Cortex of kidney (tissue), 1 donor: ENCODE results near the gene DEFB131B.
"Not testable (repeated sequence)": the region's sequence is repeated elsewhere in the genome, so short reads cannot be mapped to it uniquely, and the experiment has no call there.

Experiments
- DNase-seq: peaks from one replicate; lab custom pipeline; 2025; lab: John Stamatoyannopoulos, UW

Gene DEFB131B

DNA sequence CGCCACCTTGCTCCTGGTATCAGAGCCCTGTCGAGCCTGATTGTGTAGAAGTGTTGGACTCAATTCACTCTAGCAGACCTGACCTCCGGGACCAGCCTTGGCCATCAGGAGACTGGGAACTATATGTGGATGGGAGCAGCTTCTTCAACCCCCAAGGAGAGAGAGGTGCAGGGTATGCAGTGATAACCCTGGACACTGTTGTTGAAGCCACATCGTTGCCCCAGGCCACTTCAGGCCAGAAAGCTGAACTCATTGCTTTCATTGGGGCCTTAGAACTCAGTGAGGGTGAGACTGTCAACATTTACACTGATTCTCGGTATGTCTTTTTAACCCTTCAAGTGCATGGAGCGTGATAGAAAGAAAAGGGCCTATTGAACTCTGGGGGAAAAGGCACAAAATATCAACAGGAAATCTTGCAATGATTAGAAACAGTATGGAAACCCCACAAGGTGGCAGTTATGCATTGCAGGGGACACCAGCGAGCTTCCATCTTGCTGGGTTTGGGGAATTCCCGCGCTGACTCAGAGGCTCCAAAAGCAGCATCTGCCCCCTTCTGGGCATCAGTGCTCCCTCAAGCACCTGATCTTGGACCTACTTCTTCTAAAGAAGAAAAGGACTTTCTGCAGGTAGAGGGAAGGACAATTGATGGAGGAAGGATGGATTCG is 33.2 kb downstream of the DEFB131B start:
- not testable (repeated sequence) for DNase-seq

- not testable (repeated sequence) for DNase-seq
Measured at GRCh38 chr11:71911986-71912340, 33.7 kb downstream of the DEFB131B start.

DNA sequence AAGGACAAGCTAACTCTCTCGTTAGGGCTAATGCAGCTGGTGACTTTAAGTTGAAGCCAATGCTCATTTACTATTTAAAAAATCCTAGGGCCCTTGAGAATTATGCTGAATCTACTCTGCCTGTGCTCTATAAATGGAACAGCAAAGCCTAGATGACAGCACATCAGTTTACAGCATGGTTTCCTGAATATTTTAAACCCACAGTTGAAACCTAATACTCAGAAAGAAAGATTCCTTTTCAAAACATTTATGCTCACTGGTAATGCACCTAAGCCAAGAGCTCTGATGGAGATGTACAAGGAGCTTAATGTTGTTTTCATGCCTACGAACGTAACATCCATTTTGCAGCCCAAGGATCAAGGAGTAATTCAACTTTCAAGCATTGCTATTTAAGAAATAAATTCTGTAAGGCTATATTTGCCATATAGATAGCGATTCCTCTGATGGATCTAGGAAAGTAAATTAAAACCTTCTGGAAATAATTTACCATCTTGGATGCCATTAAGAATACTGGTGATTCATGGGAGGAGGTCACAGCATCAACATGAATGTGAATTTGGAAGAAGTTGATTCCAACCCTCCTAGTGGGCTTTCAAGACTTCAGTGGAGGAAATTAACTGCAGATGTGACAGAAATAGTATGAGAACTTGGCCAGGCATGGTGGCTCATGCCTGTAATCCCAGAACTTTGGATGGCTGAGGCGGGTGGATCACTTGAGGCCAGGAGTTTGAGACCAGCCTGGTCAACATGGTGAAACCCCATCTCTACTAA is 35.7 kb downstream of the DEFB131B start:
- DNase-seq: no peak

DNA sequence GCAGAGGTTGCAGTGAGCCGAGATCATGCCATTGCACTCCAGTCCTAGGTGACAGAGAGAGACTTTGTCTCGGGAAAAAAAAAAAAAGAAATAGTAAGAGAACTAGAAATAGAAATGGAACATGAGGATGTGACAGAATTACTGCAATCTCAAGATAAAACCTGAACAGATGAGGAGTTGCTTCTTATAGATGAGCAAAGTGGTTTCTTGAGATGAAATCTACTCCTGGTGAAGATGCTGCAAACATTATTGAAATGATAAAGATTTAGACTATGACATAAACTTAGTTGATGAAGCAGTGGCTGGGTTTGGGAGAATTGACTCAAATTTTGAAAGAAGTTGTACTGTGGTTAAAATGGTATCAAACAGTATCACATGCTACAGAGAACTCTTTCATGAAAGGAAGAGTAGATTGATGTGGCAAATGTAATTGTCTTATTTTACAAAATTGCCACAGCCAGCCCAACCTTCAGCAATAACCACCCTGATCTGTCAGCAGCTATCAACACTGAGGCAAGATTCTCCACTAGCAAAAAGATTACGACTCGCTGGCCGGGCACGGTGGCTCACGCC is 36.5 kb downstream of the DEFB131B start:
- DNase-seq: no peak

GRCh38 chr11:71917646-71918140 is 39.4 kb downstream of the DEFB131B start:
- no peak for DNase-seq

DNA sequence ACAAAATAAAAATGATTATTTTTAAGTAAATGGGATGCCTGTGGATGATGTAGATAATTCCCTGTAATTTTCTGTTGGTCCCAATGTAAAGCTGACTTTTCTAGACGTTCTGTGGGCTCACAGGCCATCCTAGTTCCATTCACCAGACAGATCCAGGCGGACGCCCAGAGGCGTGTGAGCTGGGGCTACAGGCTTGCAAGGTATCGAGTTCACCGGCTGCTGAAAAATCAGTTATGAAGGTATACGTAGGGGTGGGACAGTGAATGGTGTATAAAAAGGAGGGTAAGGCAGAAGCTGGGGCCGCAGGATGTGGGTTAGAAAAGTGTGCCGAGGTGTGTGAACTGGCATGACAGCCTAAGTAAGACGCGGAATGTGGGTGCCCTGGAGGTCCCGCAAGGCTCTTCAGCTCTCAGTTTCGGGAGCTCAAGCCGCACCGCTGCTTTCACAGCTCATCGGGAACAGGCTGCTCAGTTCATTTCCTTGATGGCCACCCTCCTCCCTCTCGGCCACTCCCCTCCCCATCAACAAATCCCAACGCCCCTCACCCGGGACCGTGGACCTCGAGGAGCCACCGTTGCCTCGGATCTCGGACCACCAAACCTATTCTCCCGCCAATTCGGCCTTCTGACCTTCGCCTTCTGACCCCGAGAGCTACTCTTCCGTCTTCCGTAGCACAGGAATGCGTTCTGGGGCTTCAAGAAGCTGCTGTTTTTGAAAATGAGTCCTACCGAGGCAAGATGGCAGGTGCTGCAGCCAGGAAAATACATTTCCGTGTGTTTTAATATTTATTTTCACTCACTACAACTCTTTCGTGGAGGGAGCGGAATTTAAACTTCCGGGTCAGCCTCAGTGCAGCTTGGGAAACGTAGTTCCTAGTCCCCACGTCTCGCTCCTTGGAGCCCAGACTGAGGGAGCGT is 49.8 kb downstream of the DEFB131B start, which contains the start of gene XNDC1N:
XNDC1N (minus strand) TSS at position 775 of the 917 bp plus-strand sequence. CDS start 5,241 bp downstream, outside the sequence.
- DNase-seq: no peak

DNA sequence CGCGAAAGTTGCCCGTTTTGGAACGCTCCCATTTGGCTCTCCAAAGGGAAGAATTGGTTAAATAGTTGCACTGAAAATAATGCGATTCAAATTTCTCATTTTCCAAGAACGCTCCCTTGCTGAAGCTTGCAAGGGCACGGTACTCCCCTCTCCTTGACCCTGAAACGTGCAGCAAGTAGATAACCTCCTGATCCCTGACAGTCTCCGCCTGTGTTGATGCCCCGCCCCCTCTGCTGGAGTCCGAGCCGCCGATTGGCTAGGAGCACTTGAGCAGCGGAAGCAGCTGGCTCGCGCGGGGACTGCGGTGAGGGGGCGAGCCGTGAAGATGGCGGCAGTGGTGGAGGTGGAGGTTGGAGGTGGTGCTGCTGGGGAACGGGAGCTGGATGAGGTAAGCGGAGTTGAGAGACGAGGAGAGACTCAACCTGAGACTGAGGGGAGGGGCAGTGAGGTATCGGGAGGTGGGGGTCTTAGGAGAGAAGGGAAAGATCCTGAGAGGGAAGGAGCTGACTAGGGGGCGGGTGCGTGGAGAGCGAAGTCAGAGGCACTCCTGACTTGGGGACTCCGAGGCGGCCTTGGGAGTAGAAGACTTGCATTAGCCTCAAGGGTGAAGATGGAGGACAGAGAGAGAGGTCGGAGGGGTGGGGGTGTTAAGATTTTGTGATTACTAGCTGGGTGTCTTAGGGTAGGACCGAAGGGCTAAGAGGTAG is 50.6 kb downstream of the DEFB131B start, which contains the start of gene RNF121:
RNF121 (plus strand) TSS at position 310 of the 707 bp plus-strand sequence; CDS start at position 326, 16 bp downstream.
- no peak for DNase-seq

DNA sequence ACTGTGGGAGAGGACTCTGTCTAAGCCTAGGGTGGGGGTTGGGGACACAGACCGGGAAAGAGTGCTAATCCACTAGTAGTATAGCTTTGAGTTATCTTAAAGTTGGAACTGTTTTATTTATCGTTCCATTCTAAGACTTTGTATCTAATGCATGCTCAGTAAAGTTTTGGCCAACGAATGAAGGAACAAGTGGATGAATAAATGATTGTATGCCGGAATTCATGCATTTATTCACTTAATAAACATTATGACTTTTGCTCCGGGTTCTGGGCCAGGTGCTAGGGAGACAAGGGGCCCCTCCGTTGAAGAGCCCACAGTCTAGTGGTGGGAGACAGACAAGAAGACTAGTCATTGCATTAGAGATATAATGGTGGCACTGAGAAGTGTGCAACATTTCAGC is 51.2 kb downstream of the DEFB131B start:
- DNase-seq: no peak

GRCh38 chr11:71930556-71931244 is 52.4 kb downstream of the DEFB131B start:
- DNase-seq: no peak

- DNase-seq: no peak
Measured at GRCh38 chr11:71931245-71931602, 53.0 kb downstream of the DEFB131B start.

DNA sequence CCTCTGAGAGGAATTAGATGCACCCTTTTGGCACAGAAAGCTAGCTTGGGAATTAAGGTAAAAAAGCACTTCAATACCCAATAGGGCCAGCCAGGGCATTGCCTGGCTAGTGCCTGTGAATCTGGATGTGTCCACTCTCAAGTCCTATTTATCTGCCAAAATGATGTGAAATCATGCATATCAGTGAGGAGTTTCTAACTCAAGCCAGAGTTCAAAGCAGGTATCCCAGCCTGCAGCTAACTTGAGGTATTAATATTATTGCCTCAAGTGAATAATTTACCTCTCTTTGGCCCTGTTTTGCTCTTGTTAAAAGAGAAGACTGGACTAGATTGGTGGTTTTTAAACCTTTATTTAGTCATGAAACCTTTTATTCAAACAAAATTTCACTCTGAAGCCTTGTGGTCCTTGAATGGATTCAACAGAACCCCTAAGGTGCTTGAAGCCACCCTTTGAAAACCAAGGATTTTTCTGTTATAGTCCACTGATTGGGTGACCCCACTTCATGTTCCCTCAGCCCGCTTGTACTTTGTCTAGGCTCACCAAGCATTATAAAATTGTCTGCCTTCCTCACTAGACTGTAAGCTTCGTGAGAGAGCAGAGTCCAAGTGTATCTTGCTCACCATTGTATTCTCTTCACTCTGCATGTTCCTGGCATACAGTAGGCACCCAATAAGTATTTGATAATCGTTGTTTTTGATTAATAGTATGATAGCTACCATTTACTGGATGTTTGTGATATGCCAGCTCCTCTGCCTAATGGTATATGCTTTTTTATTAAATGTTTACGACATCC is 55.1 kb downstream of the DEFB131B start:
- DNase-seq: no peak
